Breast epithelium (tissue), 3 donors: ENCODE results near the gene KRTAP4-9.

ENCODE experiments used
- CTCF ChIP-seq, 3 donors: fragments of 450-650 bp; IDR thresholded peaks; one replicate each; pipeline ENCODE4 v1.5.1; 2016 to 2017; ENCODE audit warnings: antibody characterized with exemption in 3 of 3, mild to moderate bottlenecking in 3 of 3, moderate library complexity in 3 of 3
- POLR2AphosphoS5 ChIP-seq, 3 donors: sonication (generic); formaldehyde crosslinking; IDR thresholded peaks; one replicate each; pipeline ENCODE4 v1.6.1; 2017; ENCODE audit warnings: antibody characterized with exemption in 3 of 3

- TF ChIP-seq POLR2AphosphoS5 (IDR thresholded peaks at IDR 0.05) = no peak
- TF ChIP-seq CTCF (IDR thresholded peaks at IDR 0.05) = no peak
Observed at GRCh38 chr17:41141361-41141760, 36.2 kb downstream of the KRTAP4-9 start.
